GM13976 (cell line): ENCODE results near the gene PLA2G4D.

Experiments
- DNase-seq: peaks from one replicate; pipeline ENCODE4 v3.0.0; 2012; ENCODE audit warnings: low spot score
- CTCF ChIP-seq: IDR thresholded peaks from 2 replicates; pipeline ENCODE4 v1.5.1; 2012; ENCODE audit warnings: borderline replicate concordance, mild to moderate bottlenecking; ENCODE audit not compliant: insufficient read depth; ENCODE audit errors: extremely low read depth, missing control alignments, control extremely low read depth
- in situ Hi-C: fragments of 300-500 bp; cut with MboI; formaldehyde crosslinking; loops from one replicate; pipeline ENCODE4 v1.12.0; 2022; ENCODE audit warnings: low sequenced_read_pairs, mixed read lengths, inconsistent platforms; ENCODE audit not compliant: unreplicated experiment

The PLA2G4D gene

GRCh38 chr15:42079401-42079908 is 14.9 kb downstream of the PLA2G4D start:
- DNase-seq: no peak
- no peak for TF ChIP-seq CTCF
- in situ Hi-C loops: no loop called here

GRCh38 chr15:42078903-42079302 is 15.5 kb downstream of the PLA2G4D start:
- no peak for DNase-seq
- in situ Hi-C loops: no loop called here
- TF ChIP-seq CTCF: no peak

- no peak for TF ChIP-seq CTCF
- in situ Hi-C loops: no loop called here
Measured at GRCh38 chr15:42077689-42078088, 16.7 kb downstream of the PLA2G4D start.

GRCh38 chr15:42073418-42073817 is 20.9 kb downstream of the PLA2G4D start:
- no peak for TF ChIP-seq CTCF
- DNase-seq: no peak
- in situ Hi-C loops: no loop called here

More at GRCh38 chr15:42077689-42078088, 16.7 kb downstream of the PLA2G4D start:
- DNase-seq: no peak

- in situ Hi-C loops: no loop called here
- DNase-seq: no peak
- TF ChIP-seq CTCF: no peak
Measured at GRCh38 chr15:42072141-42072685, 22.1 kb downstream of the PLA2G4D start.

- no peak for DNase-seq
- in situ Hi-C loops: no loop called here
- TF ChIP-seq CTCF: no peak
Measured at GRCh38 chr15:42071717-42072116, 22.6 kb downstream of the PLA2G4D start.
